Caco-2 (cell line): ENCODE results near the gene DDX50. TPM values are rescaled to one million over a fixed set of nuclear protein-coding genes. Genes with fewer than 3 reads are reported as not detected.

Experiments
- BruUV-seq: library from RNA; stranded (reverse); fragments of 400-500 nt; replicated peaks from 2 replicates; lab custom pipeline; 2021; lab: Mats Ljungman, UMichigan
- CTCF ChIA-PET: fragments of 300-600 bp; sonication (Branson Sonifier 250); formaldehyde crosslinking; loops from one replicate; lab custom pipeline; 2022; ENCODE audit warnings: antibody characterized with exemption; lab: Charles Lee
- POLR2A ChIA-PET: fragments of 300-600 bp; sonication (Branson Sonifier 250); formaldehyde crosslinking; loops from one replicate; lab custom pipeline; 2022; ENCODE audit warnings: antibody characterized with exemption; lab: Charles Lee
- DNase-seq, 2 experiments: peaks; one replicate each; pipeline versions ENCODE4 v3.0.0 to v3.0.0-alpha.2; 2020 to 2022
- H3K27me3 ChIP-seq: replicated peaks from 2 replicates; pipeline ENCODE4 v1.6.0; 2011; ENCODE audit warnings: low read length; ENCODE audit not compliant: control insufficient read depth, insufficient read depth
- H3K36me3 ChIP-seq: 2 replicates; pipeline ENCODE4 v1.5.1; 2011; ENCODE audit warnings: low read length; ENCODE audit not compliant: control insufficient read depth, insufficient read depth
- H3K4me1 ChIP-seq: fragments of 250-450 bp; sonication (Bioruptor Pico); 2 replicates; pipeline ENCODE4 v1.5.1; 2020; ENCODE audit warnings: mild to moderate bottlenecking
- H3K4me3 ChIP-seq: 2 replicates; pipeline ENCODE4 v1.5.1; 2011; ENCODE audit warnings: low read depth, mild to moderate bottlenecking, control low read depth, low read length
- H3K9me3 ChIP-seq: fragments of 250-450 bp; sonication (Bioruptor Pico); 2 replicates; pipeline ENCODE4 v1.5.1; 2020; ENCODE audit warnings: mild to moderate bottlenecking, moderate library complexity
- H3K27ac Mint-ChIP-seq: one replicate; pipeline ENCODE4 v1.8.0; 2022; ENCODE audit warnings: mixed read lengths; ENCODE audit not compliant: unreplicated experiment
- H3K27me3 Mint-ChIP-seq: one replicate; pipeline ENCODE4 v1.8.0; 2022; ENCODE audit warnings: mixed read lengths; ENCODE audit not compliant: insufficient read depth, unreplicated experiment
- H3K36me3 Mint-ChIP-seq: one replicate; pipeline ENCODE4 v1.8.0; 2022; ENCODE audit warnings: mild to moderate bottlenecking, mixed read lengths; ENCODE audit not compliant: insufficient read depth, unreplicated experiment
- H3K4me1 Mint-ChIP-seq: one replicate; pipeline ENCODE4 v1.8.0; 2022; ENCODE audit warnings: low read depth, mixed read lengths; ENCODE audit not compliant: unreplicated experiment
- H3K4me3 Mint-ChIP-seq: one replicate; pipeline ENCODE4 v1.8.0; 2022; ENCODE audit warnings: mild to moderate bottlenecking, moderate library complexity, mixed read lengths; ENCODE audit not compliant: unreplicated experiment
- H3K9me3 Mint-ChIP-seq: one replicate; pipeline ENCODE4 v1.8.0; 2022; ENCODE audit warnings: mixed read lengths; ENCODE audit not compliant: unreplicated experiment
- intact Hi-C: fragments of 100-400 bp; cut with micrococcal nuclease; formaldehyde crosslinking; loops from one replicate; pipeline ENCODE4 v1.10.0; 2022; ENCODE audit not compliant: unreplicated experiment
- total RNA-seq: library from RNA; stranded (reverse); gene quantifications from 2 replicates; pipeline ENCODE4 v1.2.3, GENCODE V29; 2022
- TF ChIP-seq, protein P1 (sequence below), 2 experiments: fragments of 200-600 bp in 1 of 2; IDR thresholded peaks; 1 replicate in 1 of 2; 2 replicates in 1 of 2; pipeline versions ENCODE4 v1.5.1 to v1.8.0; 2011 to 2022; ENCODE audit warnings: antibody characterized with exemption in 1 of 2, control low read depth in 1 of 2, inconsistent platforms in 1 of 2, low read depth in 1 of 2, low read length in 1 of 2, mild to moderate bottlenecking in 1 of 2, moderate library complexity in 1 of 2; ENCODE audit not compliant: insufficient read depth in 1 of 2, severe bottlenecking in 1 of 2, unreplicated experiment in 1 of 2

DDX50 gene
- total RNA-seq, 1 experiment from 2014 or later, result 76.7 TPM

- no peaks in the 10 kb centered on the region for H3K36me3 Mint-ChIP-seq
- BruUV-seq, result no TSS peak
These were observed 31.5 kb upstream of the DDX50 start for GRCh38 chr10:68869623-68870022.

DNA sequence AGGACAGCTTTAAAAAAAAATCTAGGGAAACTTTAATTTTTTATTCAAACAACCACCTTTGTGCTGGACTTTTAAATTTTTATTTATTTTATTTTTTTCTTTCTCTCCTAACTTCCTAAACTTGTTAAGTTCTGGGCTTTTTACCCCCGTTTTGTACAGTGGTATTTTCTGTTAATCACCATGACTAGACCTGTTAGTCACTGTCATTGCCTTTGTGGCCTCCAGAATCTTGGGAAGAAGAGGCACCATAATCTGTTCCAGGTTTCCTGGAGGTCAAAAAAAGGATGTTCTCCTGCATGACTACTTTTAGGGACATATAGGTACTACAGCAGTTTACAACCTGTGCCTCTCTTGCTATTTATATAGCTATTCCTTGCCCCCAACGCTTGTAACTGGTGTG lies 31.1 kb upstream of the DDX50 start:
- Mint-ChIP-seq H3K27me3 (no peaks in the 10 kb centered on the region), H3K36me3 (no peaks in the 10 kb centered on the region), H3K4me3 (no peak overlapping the region), H3K9me3 (peaks cover 24% of the 10 kb centered on the region), H3K27ac (no peak overlapping the region), H3K4me1 (peaks cover 18% of the 10 kb centered on the region)
- BruUV-seq, result no TSS peak
- H3K36me3 ChIP-seq, result no peaks in the 10 kb centered on the region
- ChIA-PET CTCF (no interaction called here), POLR2A (no interaction called here)
- no peaks in the 10 kb centered on the region for H3K27me3 ChIP-seq
- H3K9me3 ChIP-seq, result peaks cover 26% of the 10 kb centered on the region
- TF ChIP-seq, protein P1, sequence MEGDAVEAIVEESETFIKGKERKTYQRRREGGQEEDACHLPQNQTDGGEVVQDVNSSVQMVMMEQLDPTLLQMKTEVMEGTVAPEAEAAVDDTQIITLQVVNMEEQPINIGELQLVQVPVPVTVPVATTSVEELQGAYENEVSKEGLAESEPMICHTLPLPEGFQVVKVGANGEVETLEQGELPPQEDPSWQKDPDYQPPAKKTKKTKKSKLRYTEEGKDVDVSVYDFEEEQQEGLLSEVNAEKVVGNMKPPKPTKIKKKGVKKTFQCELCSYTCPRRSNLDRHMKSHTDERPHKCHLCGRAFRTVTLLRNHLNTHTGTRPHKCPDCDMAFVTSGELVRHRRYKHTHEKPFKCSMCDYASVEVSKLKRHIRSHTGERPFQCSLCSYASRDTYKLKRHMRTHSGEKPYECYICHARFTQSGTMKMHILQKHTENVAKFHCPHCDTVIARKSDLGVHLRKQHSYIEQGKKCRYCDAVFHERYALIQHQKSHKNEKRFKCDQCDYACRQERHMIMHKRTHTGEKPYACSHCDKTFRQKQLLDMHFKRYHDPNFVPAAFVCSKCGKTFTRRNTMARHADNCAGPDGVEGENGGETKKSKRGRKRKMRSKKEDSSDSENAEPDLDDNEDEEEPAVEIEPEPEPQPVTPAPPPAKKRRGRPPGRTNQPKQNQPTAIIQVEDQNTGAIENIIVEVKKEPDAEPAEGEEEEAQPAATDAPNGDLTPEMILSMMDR (IDR thresholded peaks at IDR 0.05; ENCODE audit: insufficient read depth in 1 of 2, low read depth in 1 of 2, low read length in 1 of 2, severe bottlenecking in 1 of 2, unreplicated experiment in 1 of 2), result no peak
- peaks cover 17% of the 10 kb centered on the region for H3K4me1 ChIP-seq
- H3K4me3 ChIP-seq, result no peak overlapping the region
- intact Hi-C loops, result no loop called here
- DNase-seq, result no peak

More at GRCh38 chr10:68869623-68870022, 31.5 kb upstream of the DDX50 start:
- H3K9me3 ChIP-seq, result peaks cover 26% of the 10 kb centered on the region
- peaks cover 18% of the 10 kb centered on the region for H3K4me1 Mint-ChIP-seq
- DNase-seq, result no peak
- no peaks in the 10 kb centered on the region for H3K27me3 Mint-ChIP-seq
- H3K27ac Mint-ChIP-seq, result no peak overlapping the region
- TF ChIP-seq, protein P1 (IDR thresholded peaks at IDR 0.05; ENCODE audit: insufficient read depth in 1 of 2, low read depth in 1 of 2, low read length in 1 of 2, severe bottlenecking in 1 of 2, unreplicated experiment in 1 of 2), result no peak
- ChIA-PET POLR2A (no interaction called here), CTCF (no interaction called here)
- H3K4me3 ChIP-seq, result no peak overlapping the region
- no peaks in the 10 kb centered on the region for H3K27me3 ChIP-seq
- intact Hi-C loops, result no loop called here
- peaks cover 17% of the 10 kb centered on the region for H3K4me1 ChIP-seq
- H3K4me3 Mint-ChIP-seq, result no peak overlapping the region
- H3K9me3 Mint-ChIP-seq, result peaks cover 24% of the 10 kb centered on the region
- no peaks in the 10 kb centered on the region for H3K36me3 ChIP-seq

DNA sequence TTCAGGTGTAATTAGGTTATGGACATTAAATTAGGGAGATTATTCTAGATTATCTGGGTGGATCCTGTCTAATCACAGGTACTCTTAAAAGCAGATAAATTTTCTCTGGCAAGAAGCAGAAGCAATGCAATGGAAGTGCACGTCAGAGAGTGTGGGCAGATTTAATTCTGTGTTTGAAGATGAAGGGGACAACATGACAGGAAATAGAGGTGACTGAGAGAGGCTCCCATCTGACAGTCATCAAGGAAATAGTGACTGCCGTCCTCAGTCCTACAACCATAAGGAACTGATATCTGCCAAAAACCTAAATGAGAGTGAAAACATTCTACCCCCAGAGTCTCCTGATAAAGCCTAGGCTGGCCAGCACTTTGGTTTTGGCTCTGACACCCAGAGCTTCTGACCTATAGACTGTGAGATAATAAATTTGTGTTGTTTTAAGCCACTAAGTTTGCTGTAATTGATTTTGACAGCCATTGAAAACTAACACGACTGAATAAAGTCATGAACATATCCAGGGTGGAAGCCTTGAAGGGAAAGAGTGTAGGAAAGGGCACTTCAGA lies 30.5 kb upstream of the DDX50 start:
- Histone ChIP-seq H3K4me3 (no peak overlapping the region), H3K27me3 (no peaks in the 10 kb centered on the region), H3K4me1 (peaks cover 19% of the 10 kb centered on the region), H3K9me3 (peaks cover 26% of the 10 kb centered on the region), H3K36me3 (no peaks in the 10 kb centered on the region)
- TF ChIP-seq, protein P1 (IDR thresholded peaks at IDR 0.05; ENCODE audit: insufficient read depth in 1 of 2, low read depth in 1 of 2, low read length in 1 of 2, severe bottlenecking in 1 of 2, unreplicated experiment in 1 of 2), result no peak
- Mint-ChIP-seq H3K4me1 (peaks cover 18% of the 10 kb centered on the region), H3K27ac (no peak overlapping the region), H3K4me3 (no peak overlapping the region), H3K27me3 (no peaks in the 10 kb centered on the region), H3K9me3 (peaks cover 24% of the 10 kb centered on the region), H3K36me3 (no peaks in the 10 kb centered on the region)
- BruUV-seq, result no TSS peak
- ChIA-PET POLR2A (no interaction called here), CTCF (no interaction called here)
- DNase-seq, result no peak
- intact Hi-C loops, result no loop called here
